IMR-90 (cell line): ENCODE data around the gene PNMA8A. TPM values are rescaled to one million over a fixed set of nuclear protein-coding genes. Genes with fewer than 3 reads are reported as not detected.

Experiments used
- ATAC-seq: fragments of 200-7000 bp; cut with Tn5 transposase; 2 replicates; pipeline ENCODE4 v1.9.1; 2020; ENCODE audit warnings: low read depth, mild to moderate bottlenecking, moderate library complexity
- BruUV-seq: library from RNA; stranded (reverse); fragments of 400-500 nt; replicated peaks from 2 replicates; lab custom pipeline; 2021; lab: Mats Ljungman, UMichigan
- CTCF ChIA-PET: fragments of 300-600 bp; formaldehyde crosslinking; extraction: SDS; loops from one replicate; lab custom pipeline; 2021; ENCODE audit warnings: antibody characterized with exemption; lab: Yijun Ruan, JAX
- POLR2A ChIA-PET: fragments of 300-600 bp; sonication (Branson Sonifier 250); formaldehyde crosslinking; loops from one replicate; lab custom pipeline; 2022; ENCODE audit warnings: antibody characterized with exemption; ENCODE audit not compliant: unreplicated experiment; lab: Charles Lee
- DNase-seq: peaks from one replicate; pipeline ENCODE4 v3.0.0; 2013
- H2AFZ ChIP-seq: replicated peaks from 2 replicates; pipeline ENCODE3; 2013; ENCODE audit warnings: low read length, mild to moderate bottlenecking; ENCODE audit not compliant: poor library complexity
- H2AK5ac ChIP-seq: 2 replicates; pipeline ENCODE4 v1.6.1; 2013; ENCODE audit warnings: low read depth, low read length, inconsistent platforms
- H2AK9ac ChIP-seq: replicated peaks from 2 replicates; pipeline ENCODE3; 2013; ENCODE audit warnings: mild to moderate bottlenecking, low read depth, low read length, moderate library complexity; ENCODE audit not compliant: poor library complexity
- H2BK120ac ChIP-seq: 2 replicates; pipeline ENCODE4 v1.6.1; 2013; ENCODE audit warnings: low read depth, low read length, inconsistent platforms
- H2BK15ac ChIP-seq: 3 replicates; pipeline ENCODE4 v1.6.1; 2013; ENCODE audit warnings: low read depth, low read length, inconsistent platforms
- H2BK20ac ChIP-seq: 2 replicates; pipeline ENCODE4 v1.6.1; 2013; ENCODE audit warnings: low read depth, mild to moderate bottlenecking, inconsistent platforms, low read length, moderate library complexity
- H2BK5ac ChIP-seq: 2 replicates; pipeline ENCODE4 v1.6.1; 2013; ENCODE audit warnings: mild to moderate bottlenecking, low read depth, low read length, inconsistent platforms; ENCODE audit not compliant: poor library complexity, severe bottlenecking
- H3K14ac ChIP-seq: replicated peaks from 2 replicates; pipeline ENCODE4 v1.6.1; 2013; ENCODE audit warnings: low read depth, low read length, inconsistent platforms
- H3K18ac ChIP-seq: 2 replicates; pipeline ENCODE4 v1.6.1; 2013; ENCODE audit warnings: low read depth, low read length, control low read depth
- H3K23ac ChIP-seq: 2 replicates; pipeline ENCODE4 v1.6.1; 2013; ENCODE audit warnings: low read depth, low read length, inconsistent platforms
- H3K27ac ChIP-seq: 2 replicates; pipeline ENCODE4 v1.5.1; 2013; ENCODE audit warnings: mild to moderate bottlenecking, control low read depth, low read length; ENCODE audit not compliant: insufficient read depth
- H3K27me3 ChIP-seq: 2 replicates; pipeline ENCODE4 v1.6.1; 2013; ENCODE audit warnings: low read length; ENCODE audit not compliant: control insufficient read depth, insufficient read depth
- H3K36me3 ChIP-seq: 2 replicates; pipeline ENCODE4 v1.6.1; 2013; ENCODE audit warnings: low read length, mixed read lengths; ENCODE audit not compliant: control insufficient read depth, insufficient read depth
- H3K4ac ChIP-seq: 2 replicates; pipeline ENCODE4 v1.6.1; 2013; ENCODE audit warnings: low read depth, low read length, inconsistent platforms
- H3K4me1 ChIP-seq: 2 replicates; pipeline ENCODE4 v1.6.1; 2013; ENCODE audit warnings: low read length, mixed read lengths; ENCODE audit not compliant: control insufficient read depth, insufficient read depth
- H3K4me2 ChIP-seq: 2 replicates; pipeline ENCODE4 v1.6.1; 2013; ENCODE audit warnings: low read depth, mild to moderate bottlenecking, control low read depth, low read length, moderate library complexity
- H3K4me3 ChIP-seq: 2 replicates; pipeline ENCODE4 v1.5.1; 2013; ENCODE audit warnings: low read depth, mild to moderate bottlenecking, control low read depth, low read length, moderate library complexity; ENCODE audit not compliant: insufficient read depth
- H3K56ac ChIP-seq: 2 replicates; pipeline ENCODE4 v1.6.1; 2013; ENCODE audit warnings: low read length, inconsistent platforms; ENCODE audit not compliant: insufficient read depth; ENCODE audit errors: extremely low read depth
- H3K79me1 ChIP-seq, 2 experiments: 2 replicates each; pipeline ENCODE4 v1.6.1; 2013; ENCODE audit warnings: low read length in 2 of 2, inconsistent platforms in 1 of 2, low read depth in 1 of 2
- H3K9ac ChIP-seq: 2 replicates; pipeline ENCODE4 v1.6.1; 2013; ENCODE audit warnings: low read depth, low read length, control low read depth
- H3K9me1 ChIP-seq: 2 replicates; pipeline ENCODE4 v1.6.1; 2013; ENCODE audit warnings: low read length, inconsistent platforms; ENCODE audit not compliant: insufficient read depth
- H3K9me3 ChIP-seq: 2 replicates; pipeline ENCODE4 v1.6.1; 2013; ENCODE audit warnings: low read length; ENCODE audit not compliant: control insufficient read depth, insufficient read depth
- H4K20me1 ChIP-seq: 2 replicates; pipeline ENCODE4 v1.6.1; 2013; ENCODE audit warnings: low read length, inconsistent platforms; ENCODE audit not compliant: insufficient read depth
- H4K5ac ChIP-seq: 2 replicates; pipeline ENCODE4 v1.6.1; 2013; ENCODE audit warnings: mild to moderate bottlenecking, low read depth, low read length, control low read depth
- H4K8ac ChIP-seq, 2 experiments: 2 replicates each; pipeline ENCODE4 v1.6.1; 2013; ENCODE audit warnings: low read depth in 2 of 2, low read length in 2 of 2, control low read depth in 1 of 2, inconsistent platforms in 1 of 2
- H4K91ac ChIP-seq: 2 replicates; pipeline ENCODE4 v1.6.1; 2013; ENCODE audit warnings: low read depth, low read length, inconsistent platforms; ENCODE audit not compliant: insufficient read depth
- BHLHE40 ChIP-seq: fragments of 150-350 bp; IDR thresholded peaks from 2 replicates; pipeline ENCODE4 v1.6.1; 2016; ENCODE audit warnings: mild to moderate bottlenecking, low read depth, low read length
- CEBPB ChIP-seq: IDR thresholded peaks from 2 replicates; pipeline ENCODE4 v1.6.1; 2012; ENCODE audit warnings: low read depth, low read length, improper control_type of control experiment
- CHD1 ChIP-seq: IDR thresholded peaks from 2 replicates; pipeline ENCODE4 v1.6.1; 2012; ENCODE audit warnings: low read depth, low read length, improper control_type of control experiment
- ELK1 ChIP-seq: fragments of 150-350 bp; IDR thresholded peaks from 2 replicates; pipeline ENCODE4 v1.6.1; 2016; ENCODE audit warnings: low read depth, mild to moderate bottlenecking, low read length, moderate library complexity, borderline replicate concordance
- FOS ChIP-seq: fragments of 150-350 bp; IDR thresholded peaks from 2 replicates; pipeline ENCODE4 v1.6.1; 2016; ENCODE audit warnings: low read depth, low read length
- MAFK ChIP-seq: IDR thresholded peaks from 2 replicates; pipeline ENCODE4 v1.6.1; 2012; ENCODE audit warnings: low read depth, low read length, improper control_type of control experiment
- MAZ ChIP-seq: IDR thresholded peaks from 2 replicates; pipeline ENCODE4 v1.6.1; 2012; ENCODE audit warnings: low read depth, mild to moderate bottlenecking, low read length, improper control_type of control experiment, moderate library complexity, borderline replicate concordance
- MXI1 ChIP-seq: IDR thresholded peaks from 2 replicates; pipeline ENCODE4 v1.6.1; 2012; ENCODE audit warnings: low read depth, mild to moderate bottlenecking, low read length, moderate library complexity, borderline replicate concordance
- NFE2L2 ChIP-seq: fragments of 150-350 bp; IDR thresholded peaks from 2 replicates; pipeline ENCODE4 v1.6.1; 2016; ENCODE audit warnings: low read depth, mild to moderate bottlenecking, low read length
- POLR2A ChIP-seq: IDR thresholded peaks from 2 replicates; pipeline ENCODE4 v1.6.1; 2012; ENCODE audit warnings: mild to moderate bottlenecking, low read depth, low read length
- RAD21 ChIP-seq: IDR thresholded peaks from 2 replicates; pipeline ENCODE4 v1.6.1; 2012; ENCODE audit warnings: low read length, improper control_type of control experiment
- RCOR1 ChIP-seq: IDR thresholded peaks from 2 replicates; pipeline ENCODE4 v1.6.1; 2012; ENCODE audit warnings: mild to moderate bottlenecking, low read length, improper control_type of control experiment; ENCODE audit not compliant: insufficient replicate concordance
- RFX5 ChIP-seq: IDR thresholded peaks from 2 replicates; pipeline ENCODE4 v1.8.0; 2012; ENCODE audit warnings: low read depth, mild to moderate bottlenecking, low read length, moderate library complexity
- SMC3 ChIP-seq: fragments of 150-350 bp; IDR thresholded peaks from 2 replicates; pipeline ENCODE4 v1.6.1; 2016; ENCODE audit warnings: low read depth, mild to moderate bottlenecking, antibody characterized with exemption, low read length, moderate library complexity
- WGBS, 2 experiments: methylation state at CpG; one replicate each; pipeline versions ENCODE4 v1.1.5 to v1.1.7; 2013; ENCODE audit warnings: missing lambda C conversion rate in 2 of 2; ENCODE audit not compliant: insufficient read length in 1 of 2; ENCODE audit errors: extremely low coverage in 2 of 2; 5-methylcytosine and 5-hydroxymethylcytosine counted together
- dilution Hi-C: fragments of 300-500 bp; cut with HindIII; formaldehyde crosslinking; loops from one replicate; pipeline ENCODE4 v1.14.3; 2018; ENCODE audit warnings: low sequenced_read_pairs; ENCODE audit not compliant: unreplicated experiment
- in situ Hi-C: fragments of 300-500 bp; cut with MboI; formaldehyde crosslinking; loops from 3 replicates; pipeline ENCODE4 v1.14.3; 2019; ENCODE audit warnings: low sequenced_read_pairs, inconsistent platforms, mixed read lengths
- intact Hi-C: fragments of 100-400 bp; cut with micrococcal nuclease; formaldehyde crosslinking; loops from 2 replicates; pipeline ENCODE4 v1.10.0; 2022
- polyA plus RNA-seq, 3 experiments: library from polyadenylated mRNA; depleted of rRNA; stranded (reverse); fragments of >200 nt; gene quantifications; 2 replicates each; pipeline ENCODE4 v1.2.3, GENCODE V29; 2012; ENCODE audit warnings: low replicate concordance in 1 of 3
- total RNA-seq: library from RNA; depleted of rRNA; stranded (reverse); fragments of >200 nt; gene quantifications from 2 replicates; pipeline ENCODE4 v1.2.3, GENCODE V29; 2012
- TF ChIP-seq, protein P1 (sequence below): fragments of 150-350 bp; IDR thresholded peaks from 2 replicates; pipeline ENCODE4 v1.6.1; 2017; ENCODE audit warnings: mild to moderate bottlenecking, antibody characterized with exemption, low read length, low read depth
- TF ChIP-seq, protein P2 (sequence below): conservative IDR thresholded peaks from 2 replicates; pipeline ENCODE4 v1.5.1; 2012; ENCODE audit warnings: mild to moderate bottlenecking, low read depth, low read length, improper control_type of control experiment

Gene PNMA8A
- total and polyA plus RNA-seq, 2 of the 4 experiments (the other 2 are of a cell fraction): 0.77 to 0.90 TPM

DNA sequence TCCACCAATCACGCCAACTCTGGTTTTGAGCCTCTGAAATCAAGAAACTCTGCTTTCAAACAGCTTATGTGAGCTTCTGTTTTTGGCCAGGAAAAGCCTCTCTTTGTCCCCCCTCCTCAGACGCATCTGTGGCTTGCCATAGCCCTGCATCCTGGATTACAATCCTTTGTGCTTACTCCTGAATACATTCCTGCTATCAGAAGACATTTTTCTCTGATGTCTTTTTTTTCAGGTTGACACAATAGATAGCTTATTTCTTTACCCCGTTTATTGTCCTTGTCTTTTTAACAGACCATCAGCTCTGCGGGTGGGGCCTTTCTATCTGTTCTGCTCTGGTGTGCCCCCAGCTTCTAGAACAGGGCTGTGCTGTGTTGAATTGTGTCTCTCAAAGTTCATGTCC is 13.3 kb upstream of the PNMA8A start:
- CTCF ChIA-PET: interaction anchor here (1.2 kb wide), 1 partner anchor 32 kb away, joined by 6 read pairs; no protein-coding TSS in a partner anchor
- Histone ChIP-seq H2BK15ac (no peak overlapping the region), H2BK20ac (no peak overlapping the region), H2BK5ac (no peak overlapping the region), H2AFZ (no peak overlapping the region), H3K4me3 (no peak overlapping the region), H4K91ac (no peak overlapping the region), H3K36me3 (no peaks in the 10 kb centered on the region), H3K23ac (no peak overlapping the region), H2AK9ac (no peak overlapping the region), H3K27ac (no peak overlapping the region), H3K9me3 (no peaks in the 10 kb centered on the region), H2BK120ac (no peak overlapping the region), H3K4ac (no peak overlapping the region), H3K9ac (no peak overlapping the region), H3K4me1 (peaks cover 4% of the 10 kb centered on the region), H3K27me3 (peaks cover 6% of the 10 kb centered on the region), H3K14ac (no peak overlapping the region), H3K79me1 (no peaks in the 10 kb centered on the region), H3K18ac (no peak overlapping the region), H4K5ac (no peak overlapping the region), H4K20me1 (no peaks in the 10 kb centered on the region; the same call in 1 of the 2 replicates), H2AK5ac (no peak overlapping the region), H4K8ac (no peak overlapping the region), H3K4me2 (no peak overlapping the region), H3K56ac (no peak overlapping the region), H3K9me1 (no peaks in the 10 kb centered on the region)
- BruUV-seq: no TSS peak
- TF ChIP-seq MXI1: no peak
- TF ChIP-seq RFX5: no peak
- TF ChIP-seq POLR2A: no peak
- TF ChIP-seq FOS: no peak
- TF ChIP-seq CEBPB: no peak
- no peak for TF ChIP-seq ELK1
- TF ChIP-seq, protein P1, sequence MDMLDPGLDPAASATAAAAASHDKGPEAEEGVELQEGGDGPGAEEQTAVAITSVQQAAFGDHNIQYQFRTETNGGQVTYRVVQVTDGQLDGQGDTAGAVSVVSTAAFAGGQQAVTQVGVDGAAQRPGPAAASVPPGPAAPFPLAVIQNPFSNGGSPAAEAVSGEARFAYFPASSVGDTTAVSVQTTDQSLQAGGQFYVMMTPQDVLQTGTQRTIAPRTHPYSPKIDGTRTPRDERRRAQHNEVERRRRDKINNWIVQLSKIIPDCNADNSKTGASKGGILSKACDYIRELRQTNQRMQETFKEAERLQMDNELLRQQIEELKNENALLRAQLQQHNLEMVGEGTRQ: no peak
- no peak for TF ChIP-seq RCOR1
- TF ChIP-seq NFE2L2: no peak
- TF ChIP-seq SMC3: no peak
- TF ChIP-seq, protein P2, sequence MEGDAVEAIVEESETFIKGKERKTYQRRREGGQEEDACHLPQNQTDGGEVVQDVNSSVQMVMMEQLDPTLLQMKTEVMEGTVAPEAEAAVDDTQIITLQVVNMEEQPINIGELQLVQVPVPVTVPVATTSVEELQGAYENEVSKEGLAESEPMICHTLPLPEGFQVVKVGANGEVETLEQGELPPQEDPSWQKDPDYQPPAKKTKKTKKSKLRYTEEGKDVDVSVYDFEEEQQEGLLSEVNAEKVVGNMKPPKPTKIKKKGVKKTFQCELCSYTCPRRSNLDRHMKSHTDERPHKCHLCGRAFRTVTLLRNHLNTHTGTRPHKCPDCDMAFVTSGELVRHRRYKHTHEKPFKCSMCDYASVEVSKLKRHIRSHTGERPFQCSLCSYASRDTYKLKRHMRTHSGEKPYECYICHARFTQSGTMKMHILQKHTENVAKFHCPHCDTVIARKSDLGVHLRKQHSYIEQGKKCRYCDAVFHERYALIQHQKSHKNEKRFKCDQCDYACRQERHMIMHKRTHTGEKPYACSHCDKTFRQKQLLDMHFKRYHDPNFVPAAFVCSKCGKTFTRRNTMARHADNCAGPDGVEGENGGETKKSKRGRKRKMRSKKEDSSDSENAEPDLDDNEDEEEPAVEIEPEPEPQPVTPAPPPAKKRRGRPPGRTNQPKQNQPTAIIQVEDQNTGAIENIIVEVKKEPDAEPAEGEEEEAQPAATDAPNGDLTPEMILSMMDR: no peak
- no peak for TF ChIP-seq BHLHE40
- no peak for TF ChIP-seq MAZ
- no peak for TF ChIP-seq MAFK
- no peak for TF ChIP-seq CHD1
- no peak for TF ChIP-seq RAD21
- in situ Hi-C loops: loop anchor here (5.0 to 10.0 kb wide), 2 partner anchors 82 to 200 kb away; no protein-coding TSS in a partner anchor
- ATAC-seq: no peak
- POLR2A ChIA-PET: no interaction called here
- intact Hi-C loops: no loop called here
- 47% methylated on average over 2 of the region's 4 CpGs; no CpG with 5 or more reads in 1 of the 2 experiments for WGBS, 2 experiments
- DNase-seq: no peak
- dilution Hi-C loops: no loop called here
